Fibroblast of lung (primary cell): ENCODE measurements around the gene GPR26.

Experiments
- EZH2 ChIP-seq: IDR thresholded peaks from 2 replicates; pipeline ENCODE4 v1.5.1; 2012; ENCODE audit warnings: low read length, control low read depth, mild to moderate bottlenecking; ENCODE audit errors: missing control alignments
- TF ChIP-seq, protein P1 (sequence below), 2 donors: IDR thresholded peaks in 1 of 2; conservative IDR thresholded peaks in 1 of 2; 1 replicate in 1 of 2; 2 replicates in 1 of 2; pipeline ENCODE4 v1.5.1; 2011 to 2012; ENCODE audit warnings: low read length in 2 of 2, control low read depth in 1 of 2, inconsistent platforms in 1 of 2, low read depth in 1 of 2, mild to moderate bottlenecking in 1 of 2

- TF ChIP-seq, protein P1, sequence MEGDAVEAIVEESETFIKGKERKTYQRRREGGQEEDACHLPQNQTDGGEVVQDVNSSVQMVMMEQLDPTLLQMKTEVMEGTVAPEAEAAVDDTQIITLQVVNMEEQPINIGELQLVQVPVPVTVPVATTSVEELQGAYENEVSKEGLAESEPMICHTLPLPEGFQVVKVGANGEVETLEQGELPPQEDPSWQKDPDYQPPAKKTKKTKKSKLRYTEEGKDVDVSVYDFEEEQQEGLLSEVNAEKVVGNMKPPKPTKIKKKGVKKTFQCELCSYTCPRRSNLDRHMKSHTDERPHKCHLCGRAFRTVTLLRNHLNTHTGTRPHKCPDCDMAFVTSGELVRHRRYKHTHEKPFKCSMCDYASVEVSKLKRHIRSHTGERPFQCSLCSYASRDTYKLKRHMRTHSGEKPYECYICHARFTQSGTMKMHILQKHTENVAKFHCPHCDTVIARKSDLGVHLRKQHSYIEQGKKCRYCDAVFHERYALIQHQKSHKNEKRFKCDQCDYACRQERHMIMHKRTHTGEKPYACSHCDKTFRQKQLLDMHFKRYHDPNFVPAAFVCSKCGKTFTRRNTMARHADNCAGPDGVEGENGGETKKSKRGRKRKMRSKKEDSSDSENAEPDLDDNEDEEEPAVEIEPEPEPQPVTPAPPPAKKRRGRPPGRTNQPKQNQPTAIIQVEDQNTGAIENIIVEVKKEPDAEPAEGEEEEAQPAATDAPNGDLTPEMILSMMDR (conservative IDR thresholded peaks at IDR 0.05 in 1 of 2, IDR thresholded peaks at IDR 0.05 in 1 of 2; ENCODE audit: low read depth in 1 of 2, low read length in 2 of 2), result no peak
- no peak for TF ChIP-seq EZH2
Measured at GRCh38 chr10:123673198-123673597, 7.0 kb downstream of the GPR26 start.
